SK-N-SH (cell line): ENCODE results near the gene S100P.

Experiments
- EZH2phosphoT487 ChIP-seq: fragments of 200-600 bp; sonication (generic); IDR thresholded peaks from 2 replicates; pipeline ENCODE4 v1.6.1; 2017; ENCODE audit warnings: low read depth, mixed run types, mild to moderate bottlenecking, antibody characterized with exemption, moderate library complexity, borderline replicate concordance
- FOXM1 ChIP-seq: IDR thresholded peaks from 2 replicates; pipeline ENCODE4 v1.4.0; 2012; ENCODE audit warnings: low read depth, mild to moderate bottlenecking
- MEF2A ChIP-seq: IDR thresholded peaks from 2 replicates; pipeline ENCODE4 v1.4.0; 2012; ENCODE audit warnings: low read depth, borderline replicate concordance
- POLR2AphosphoS5 ChIP-seq: IDR thresholded peaks from 2 replicates; pipeline ENCODE4 v1.6.1; 2012; ENCODE audit warnings: low read depth, low read length
- RCOR1 ChIP-seq: fragments of 150-350 bp; IDR thresholded peaks from 2 replicates; pipeline ENCODE4 v1.6.1; 2017; ENCODE audit warnings: antibody characterized with exemption, low read length
- RFX5 ChIP-seq: IDR thresholded peaks from 2 replicates; pipeline ENCODE4 v1.6.1; 2012; ENCODE audit warnings: mild to moderate bottlenecking, improper control_type of control experiment, low read length
- SIN3A ChIP-seq: IDR thresholded peaks from 2 replicates; pipeline ENCODE4 v1.6.1; 2012; ENCODE audit warnings: low read depth, mild to moderate bottlenecking, low read length, moderate library complexity, borderline replicate concordance
- SMC3 ChIP-seq: IDR thresholded peaks from 2 replicates; pipeline ENCODE4 v1.6.1; 2012; ENCODE audit warnings: low read depth, low read length, improper control_type of control experiment
- TAF1 ChIP-seq: IDR thresholded peaks from 2 replicates; pipeline ENCODE4 v1.6.1; 2012; ENCODE audit warnings: low read depth, mild to moderate bottlenecking, low read length, moderate library complexity, borderline replicate concordance
- TF ChIP-seq, protein P1 (sequence below): fragments of 200-600 bp; sonication (generic); IDR thresholded peaks from 2 replicates; pipeline ENCODE4 v1.6.1; 2017; ENCODE audit warnings: antibody characterized with exemption, mild to moderate bottlenecking, moderate library complexity
- TF ChIP-seq, protein P2 (sequence below): IDR thresholded peaks from 2 replicates; pipeline ENCODE4; 2012
- TF ChIP-seq, protein P3 (sequence below): fragments of 150-350 bp; IDR thresholded peaks from 2 replicates; pipeline ENCODE4 v1.6.1; 2017; ENCODE audit warnings: antibody characterized with exemption, low read length, low read depth, borderline replicate concordance
- TF ChIP-seq, protein P4 (sequence below): IDR thresholded peaks from 2 replicates; pipeline ENCODE4 v1.4.0; 2012; ENCODE audit warnings: low read depth, borderline replicate concordance

DNA sequence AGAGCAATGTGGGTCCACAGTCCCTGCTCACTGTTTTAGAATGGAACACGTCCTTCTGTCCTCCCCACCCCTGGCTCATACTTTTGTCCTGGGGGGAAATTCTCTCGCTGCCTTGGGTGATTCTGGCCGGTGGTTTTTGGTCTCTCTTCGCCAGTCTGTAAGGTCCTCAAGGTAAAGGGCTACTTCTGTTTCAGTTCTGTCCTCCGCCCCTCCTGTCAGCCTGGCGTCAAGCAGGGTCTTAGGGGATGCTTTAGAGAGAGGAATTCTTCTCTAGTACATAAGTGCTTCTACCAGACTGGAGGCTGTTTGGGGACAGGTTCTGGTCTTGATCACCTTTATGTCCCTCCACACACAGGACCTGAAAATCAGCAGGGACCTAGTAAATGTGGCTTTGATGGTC, 16.6 kb downstream of the S100P start:
- TF ChIP-seq, protein P1, sequence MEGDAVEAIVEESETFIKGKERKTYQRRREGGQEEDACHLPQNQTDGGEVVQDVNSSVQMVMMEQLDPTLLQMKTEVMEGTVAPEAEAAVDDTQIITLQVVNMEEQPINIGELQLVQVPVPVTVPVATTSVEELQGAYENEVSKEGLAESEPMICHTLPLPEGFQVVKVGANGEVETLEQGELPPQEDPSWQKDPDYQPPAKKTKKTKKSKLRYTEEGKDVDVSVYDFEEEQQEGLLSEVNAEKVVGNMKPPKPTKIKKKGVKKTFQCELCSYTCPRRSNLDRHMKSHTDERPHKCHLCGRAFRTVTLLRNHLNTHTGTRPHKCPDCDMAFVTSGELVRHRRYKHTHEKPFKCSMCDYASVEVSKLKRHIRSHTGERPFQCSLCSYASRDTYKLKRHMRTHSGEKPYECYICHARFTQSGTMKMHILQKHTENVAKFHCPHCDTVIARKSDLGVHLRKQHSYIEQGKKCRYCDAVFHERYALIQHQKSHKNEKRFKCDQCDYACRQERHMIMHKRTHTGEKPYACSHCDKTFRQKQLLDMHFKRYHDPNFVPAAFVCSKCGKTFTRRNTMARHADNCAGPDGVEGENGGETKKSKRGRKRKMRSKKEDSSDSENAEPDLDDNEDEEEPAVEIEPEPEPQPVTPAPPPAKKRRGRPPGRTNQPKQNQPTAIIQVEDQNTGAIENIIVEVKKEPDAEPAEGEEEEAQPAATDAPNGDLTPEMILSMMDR, result no peak
- TF ChIP-seq EZH2phosphoT487 (no peak), FOXM1 (no peak), RCOR1 (no peak), POLR2AphosphoS5 (no peak), SMC3 (no peak), RFX5 (no peak), SIN3A (no peak), TAF1 (no peak), MEF2A (no peak)
- TF ChIP-seq, protein P2, sequence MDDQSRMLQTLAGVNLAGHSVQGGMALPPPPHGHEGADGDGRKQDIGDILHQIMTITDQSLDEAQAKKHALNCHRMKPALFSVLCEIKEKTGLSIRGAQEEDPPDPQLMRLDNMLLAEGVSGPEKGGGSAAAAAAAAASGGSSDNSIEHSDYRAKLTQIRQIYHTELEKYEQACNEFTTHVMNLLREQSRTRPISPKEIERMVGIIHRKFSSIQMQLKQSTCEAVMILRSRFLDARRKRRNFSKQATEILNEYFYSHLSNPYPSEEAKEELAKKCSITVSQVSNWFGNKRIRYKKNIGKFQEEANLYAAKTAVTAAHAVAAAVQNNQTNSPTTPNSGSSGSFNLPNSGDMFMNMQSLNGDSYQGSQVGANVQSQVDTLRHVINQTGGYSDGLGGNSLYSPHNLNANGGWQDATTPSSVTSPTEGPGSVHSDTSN, result no peak
- TF ChIP-seq, protein P3, sequence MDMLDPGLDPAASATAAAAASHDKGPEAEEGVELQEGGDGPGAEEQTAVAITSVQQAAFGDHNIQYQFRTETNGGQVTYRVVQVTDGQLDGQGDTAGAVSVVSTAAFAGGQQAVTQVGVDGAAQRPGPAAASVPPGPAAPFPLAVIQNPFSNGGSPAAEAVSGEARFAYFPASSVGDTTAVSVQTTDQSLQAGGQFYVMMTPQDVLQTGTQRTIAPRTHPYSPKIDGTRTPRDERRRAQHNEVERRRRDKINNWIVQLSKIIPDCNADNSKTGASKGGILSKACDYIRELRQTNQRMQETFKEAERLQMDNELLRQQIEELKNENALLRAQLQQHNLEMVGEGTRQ, result no peak
- TF ChIP-seq, protein P4, sequence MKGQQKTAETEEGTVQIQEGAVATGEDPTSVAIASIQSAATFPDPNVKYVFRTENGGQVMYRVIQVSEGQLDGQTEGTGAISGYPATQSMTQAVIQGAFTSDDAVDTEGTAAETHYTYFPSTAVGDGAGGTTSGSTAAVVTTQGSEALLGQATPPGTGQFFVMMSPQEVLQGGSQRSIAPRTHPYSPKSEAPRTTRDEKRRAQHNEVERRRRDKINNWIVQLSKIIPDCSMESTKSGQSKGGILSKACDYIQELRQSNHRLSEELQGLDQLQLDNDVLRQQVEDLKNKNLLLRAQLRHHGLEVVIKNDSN, result no peak
